Renal pelvis (tissue), 4 donors: ENCODE data around the gene UBXN11. TPM values are rescaled to one million over a fixed set of nuclear protein-coding genes. Genes with fewer than 3 reads are reported as not detected.
"Not testable (repeated sequence)": the region's sequence is repeated elsewhere in the genome, so short reads cannot be mapped to it uniquely, and the experiment has no call there.

Experiments used
- DNase-seq: peaks from one replicate; pipeline ENCODE4 v3.0.0-alpha.2; 2013
- polyA plus RNA-seq, 3 donors: library from polyadenylated mRNA; unstranded; fragments of 120-200 nt; gene quantifications; one replicate each; pipeline ENCODE4 v1.2.1, GENCODE V29; 2013; ENCODE audit not compliant: insufficient read length in 3 of 3

The UBXN11 gene
- polyA plus RNA-seq, 3 donors: 44.3 to 52.2 (median 51.7) TPM

DNA sequence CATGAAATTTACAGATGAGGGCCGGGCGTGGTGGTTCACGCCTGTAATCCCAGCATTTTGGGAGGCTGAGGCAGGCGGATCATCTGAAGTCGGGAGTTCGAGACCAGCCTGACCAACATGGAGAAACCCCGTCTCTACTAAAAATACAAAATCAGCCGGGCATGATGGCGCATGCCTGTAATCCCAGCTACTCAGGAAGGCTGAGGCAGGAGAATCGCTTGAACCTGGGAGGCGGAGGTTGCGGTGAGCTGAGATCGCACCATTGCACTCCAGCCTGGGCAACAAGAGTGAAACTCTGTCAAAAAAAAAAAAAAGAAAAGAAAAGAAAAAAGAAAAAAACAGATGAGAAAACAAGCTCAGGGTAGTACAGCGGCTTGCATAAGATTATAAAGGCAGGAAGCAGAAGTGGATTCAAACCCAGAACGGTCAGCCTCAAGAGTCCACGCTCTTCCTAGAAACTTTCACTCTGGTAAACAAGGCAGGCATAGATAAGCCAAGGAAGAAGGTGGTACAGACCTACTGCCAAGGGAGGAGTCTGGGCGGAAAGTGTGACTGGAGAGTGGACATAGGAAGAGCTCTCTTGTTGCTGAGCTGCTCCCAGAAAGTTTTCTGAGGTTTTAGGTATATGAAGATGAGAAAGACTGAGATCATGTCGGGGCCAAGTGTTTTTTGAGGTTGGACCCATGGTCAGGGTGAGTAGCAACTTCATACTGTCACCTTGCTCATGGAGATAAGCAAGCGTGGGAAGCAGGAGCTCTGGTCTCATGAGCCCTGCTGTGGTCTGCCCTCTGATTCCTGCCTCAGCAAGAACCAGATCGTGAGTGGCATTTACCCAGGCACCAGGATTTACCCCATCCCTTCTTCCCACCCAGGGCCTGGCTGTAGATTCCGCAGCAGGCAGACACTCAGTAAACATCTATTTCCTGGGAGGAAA is 1.8 kb upstream of the UBXN11 start:
- not testable (repeated sequence) for DNase-seq

DNA sequence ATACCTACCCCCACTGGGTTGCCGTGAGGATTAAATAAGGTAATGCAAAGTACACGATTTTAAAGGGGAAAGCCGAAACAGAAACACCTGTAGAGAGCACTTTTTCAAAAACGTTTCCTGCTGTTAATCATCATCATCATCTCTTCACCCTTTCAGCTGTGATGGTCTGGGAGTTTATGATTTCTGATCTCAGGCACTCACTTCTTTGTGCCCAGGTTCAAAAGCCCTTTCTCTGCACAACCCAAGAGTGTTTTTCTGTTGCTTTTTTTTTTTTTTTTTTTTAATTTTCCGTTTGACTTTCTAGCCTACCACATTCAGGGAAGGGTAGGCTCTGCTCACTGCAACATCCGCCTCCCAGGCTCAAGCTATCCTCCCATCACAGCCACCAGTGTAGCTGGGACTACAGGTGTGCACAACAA is 936 bp upstream of the UBXN11 start:
- no peak for DNase-seq

DNA sequence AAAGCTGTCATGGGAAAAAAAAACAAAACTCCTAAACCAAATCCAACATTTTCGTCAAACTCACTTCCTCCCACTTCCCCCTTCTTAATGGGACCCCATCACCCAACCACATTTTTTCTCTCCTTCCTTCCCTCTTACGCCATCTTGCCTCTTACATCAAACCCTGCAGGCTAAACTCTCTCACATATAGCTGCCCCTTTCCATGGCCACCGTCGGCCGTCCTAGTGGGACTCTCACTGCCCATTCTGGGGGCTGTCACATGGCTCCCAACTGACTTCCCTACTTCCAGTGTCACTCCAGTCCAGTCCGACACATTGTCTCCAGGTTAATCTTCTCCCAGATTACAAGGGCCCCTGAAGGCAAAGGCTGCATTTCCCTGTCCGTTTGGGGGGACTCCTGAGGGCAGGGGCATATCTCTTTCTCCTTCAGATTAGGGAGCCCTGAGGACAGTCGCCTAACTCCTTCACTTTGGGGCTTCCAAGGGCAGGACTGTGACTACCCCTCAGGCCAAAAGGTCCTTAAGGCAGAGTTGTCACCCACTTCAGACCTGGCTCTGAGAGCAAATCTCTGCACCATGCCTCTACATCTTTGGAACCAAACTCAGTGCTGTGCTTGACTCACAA is 658 bp downstream of the UBXN11 start:
- no peak for DNase-seq

DNA sequence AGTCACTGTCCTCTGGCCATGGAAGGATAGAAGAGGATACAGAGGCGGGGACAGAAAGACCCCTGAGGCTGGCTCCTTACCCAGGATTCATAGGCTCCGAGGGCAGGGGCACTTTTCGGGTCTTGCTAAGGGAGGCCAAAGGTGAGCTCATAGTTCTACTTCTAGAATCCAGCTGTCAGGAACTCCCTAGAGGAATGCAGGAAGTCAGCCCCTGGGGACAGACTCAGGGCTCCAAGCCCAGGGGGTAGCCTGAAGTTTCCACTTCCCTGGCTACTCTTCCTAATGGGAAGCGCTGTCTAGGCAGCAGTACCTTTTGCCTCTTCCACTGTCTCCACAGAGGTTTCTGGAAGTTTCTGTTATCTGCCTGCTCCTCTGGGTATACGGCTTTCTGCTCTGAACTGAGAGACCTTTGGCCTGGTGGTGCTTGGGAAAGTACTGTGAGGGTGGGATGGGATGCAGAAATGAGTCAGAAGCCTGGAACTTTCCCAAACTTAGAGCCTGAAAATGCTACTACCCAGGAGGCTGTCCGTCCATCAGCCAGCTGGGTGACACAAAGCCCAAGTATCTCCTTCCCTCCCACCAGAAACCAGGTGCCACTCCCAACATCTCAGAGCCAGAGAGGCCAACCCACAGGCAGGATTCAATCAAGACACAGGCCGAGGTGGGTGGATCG is 3.6 kb downstream of the UBXN11 start:
- no peak for DNase-seq

DNA sequence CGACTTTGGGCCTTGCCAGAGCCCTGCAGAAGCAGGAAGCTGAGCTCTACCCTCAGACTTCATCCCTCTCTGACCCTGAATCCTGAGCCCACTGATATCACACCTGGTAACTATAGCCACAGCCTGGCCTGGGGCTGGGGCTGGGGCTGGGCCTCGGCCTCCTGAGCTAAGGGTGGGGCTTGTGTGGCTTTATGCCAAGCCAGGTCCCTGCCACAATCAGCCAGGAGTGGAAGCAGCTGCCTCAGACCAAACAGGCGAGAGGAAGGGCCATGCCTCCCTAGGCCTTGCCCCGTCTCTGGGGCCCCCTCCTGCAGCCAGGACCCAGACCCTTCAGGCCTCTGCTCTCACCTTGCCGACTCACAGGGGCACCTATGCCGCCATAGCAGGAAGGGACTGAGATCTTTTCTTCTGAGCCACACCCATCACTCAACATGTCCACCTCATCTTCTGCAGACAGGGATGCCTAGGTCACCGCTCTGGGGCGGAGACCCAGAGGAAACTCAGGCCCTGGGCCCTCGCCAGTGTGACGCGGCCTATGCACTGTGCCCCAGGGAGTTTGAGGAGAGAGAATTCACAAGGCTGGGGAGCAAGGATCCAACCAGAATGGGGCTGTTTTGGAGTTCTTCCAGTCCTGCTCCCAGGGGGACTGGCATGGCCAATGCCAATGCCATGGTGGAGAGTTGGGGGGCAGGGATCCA is 5.7 kb downstream of the UBXN11 start:
- no peak for DNase-seq

DNA sequence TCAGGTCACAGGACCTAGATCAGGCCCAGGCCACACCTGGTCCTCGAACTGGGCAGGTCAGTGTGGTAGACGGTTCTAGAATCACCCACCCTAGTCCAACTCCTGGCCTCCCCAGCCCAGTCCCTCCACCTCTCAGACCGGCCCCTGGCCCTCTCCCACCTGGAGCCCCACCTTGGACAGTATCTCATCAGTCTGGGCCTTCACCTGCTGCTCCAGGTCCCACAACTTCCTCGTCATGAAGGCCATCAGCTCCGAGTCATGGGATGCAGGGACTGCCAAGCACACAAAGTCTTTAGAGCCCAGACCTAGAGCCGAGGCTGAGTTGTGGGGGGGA is 8.7 kb downstream of the UBXN11 start:
- no peak for DNase-seq

DNA sequence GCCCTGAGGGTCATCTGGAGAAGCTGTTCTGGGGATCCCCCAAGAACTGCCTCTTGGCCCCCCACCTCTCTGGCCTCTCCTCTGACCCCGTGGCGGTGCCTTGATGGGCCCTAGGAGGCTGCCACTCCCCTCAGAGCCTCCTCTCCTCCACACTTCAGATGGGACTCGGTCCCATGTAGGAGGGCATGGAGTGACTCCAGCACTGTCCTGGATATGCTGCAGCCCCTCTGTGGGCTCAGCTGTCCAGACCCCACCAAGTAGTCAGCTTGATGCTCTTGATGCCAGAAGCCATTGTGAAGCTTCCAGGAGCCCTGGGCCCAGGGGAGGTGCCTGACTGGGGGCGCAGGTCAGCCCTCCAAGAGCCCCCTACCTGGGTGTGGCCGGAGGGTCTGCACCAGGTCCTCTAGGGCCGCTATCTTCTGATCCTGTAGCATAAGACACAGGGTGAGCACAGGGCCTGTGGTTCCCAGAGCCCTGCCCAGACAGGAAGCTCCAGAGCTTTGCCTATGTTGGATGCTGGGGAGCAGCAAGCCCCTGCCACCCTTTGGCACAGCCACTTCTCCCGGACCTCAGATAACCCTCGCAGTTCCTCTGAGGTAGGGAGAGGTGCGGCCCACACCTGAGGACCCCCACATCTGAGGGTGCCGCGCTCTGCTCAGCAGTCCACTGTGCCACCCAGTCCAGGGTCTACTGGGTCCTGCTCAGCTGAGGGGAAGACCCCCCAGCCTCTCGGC is 9.2 kb downstream of the UBXN11 start:
- DNase-seq: no peak

DNA sequence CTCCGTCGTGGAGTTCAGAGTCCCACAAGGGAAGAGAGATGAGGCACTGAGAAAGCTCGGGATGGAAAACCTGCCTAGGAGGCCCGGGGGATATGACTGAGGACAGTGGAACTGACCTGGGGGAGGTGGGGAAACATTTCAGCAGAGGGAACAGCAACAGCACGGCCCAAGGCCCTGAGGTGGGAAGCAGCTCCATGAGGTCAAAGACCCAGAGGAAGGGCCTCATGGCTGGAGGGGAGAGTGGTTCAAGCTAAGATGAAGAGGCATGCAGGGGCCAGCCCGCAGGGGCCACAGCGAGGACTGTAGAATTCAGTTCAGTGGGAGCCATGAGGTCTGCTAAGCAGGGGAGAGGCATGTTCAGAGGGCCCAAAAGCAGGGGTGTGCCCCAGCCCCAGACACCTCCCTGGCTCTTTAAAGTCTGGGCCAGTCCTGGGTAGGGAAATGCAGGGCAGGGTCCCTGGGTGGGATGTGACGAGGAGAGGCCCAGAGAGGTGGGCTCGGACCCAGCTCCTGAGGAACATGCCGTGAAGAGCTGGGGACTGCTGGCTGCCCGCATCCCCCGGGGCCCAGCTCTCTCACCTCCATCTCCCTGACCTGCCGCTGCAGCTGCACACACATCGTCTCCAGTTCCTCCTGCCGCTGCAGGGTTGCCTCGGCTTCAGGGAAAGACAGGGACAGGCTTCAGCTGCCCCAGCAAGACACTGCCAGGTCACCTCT is 9.9 kb downstream of the UBXN11 start:
- DNase-seq: no peak

DNA sequence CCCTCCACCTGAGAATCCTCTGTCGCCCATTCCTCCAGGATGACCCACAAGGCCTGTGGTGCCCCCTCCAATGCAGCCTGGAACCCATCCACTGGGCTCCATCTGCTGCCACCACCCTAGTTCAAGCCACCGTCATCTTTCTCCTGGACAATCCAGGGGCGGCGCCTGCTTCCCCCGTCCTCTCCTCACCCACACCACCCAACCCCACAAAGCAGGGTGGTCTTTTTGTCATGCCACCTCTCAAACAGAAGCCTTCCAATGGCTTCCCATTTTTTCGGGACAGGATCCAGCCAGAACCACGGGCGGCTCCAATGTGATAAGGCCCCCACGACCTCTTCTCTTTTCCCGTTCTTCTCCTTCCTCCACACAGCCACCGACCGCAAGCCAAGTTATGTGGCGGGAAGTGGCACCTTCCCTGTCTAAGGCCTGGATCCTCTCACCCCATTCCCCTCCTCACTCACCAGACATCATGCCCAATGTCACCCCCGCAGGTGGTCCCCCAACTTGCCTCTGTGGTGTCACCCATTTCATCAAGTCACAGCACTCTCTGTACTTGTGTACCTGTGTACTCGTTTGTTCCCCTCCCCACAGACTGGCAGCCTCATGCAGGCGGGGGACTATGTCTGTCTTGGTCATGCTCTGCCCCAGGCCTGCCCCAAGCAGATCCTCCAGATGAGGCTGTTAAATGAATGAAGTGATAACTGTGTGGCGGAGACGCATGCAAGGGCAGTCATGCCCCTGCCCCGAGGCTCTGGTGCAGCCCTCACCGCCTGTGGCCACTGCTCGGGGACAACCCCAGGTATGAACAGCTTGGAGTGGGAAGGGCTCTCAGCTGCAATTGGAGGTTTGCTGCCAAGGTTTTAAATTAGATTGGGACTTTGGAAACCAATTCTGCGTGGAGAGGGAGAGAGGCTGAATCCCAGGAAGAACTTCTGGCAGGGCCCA is 11.0 kb downstream of the UBXN11 start:
- no peak for DNase-seq

DNA sequence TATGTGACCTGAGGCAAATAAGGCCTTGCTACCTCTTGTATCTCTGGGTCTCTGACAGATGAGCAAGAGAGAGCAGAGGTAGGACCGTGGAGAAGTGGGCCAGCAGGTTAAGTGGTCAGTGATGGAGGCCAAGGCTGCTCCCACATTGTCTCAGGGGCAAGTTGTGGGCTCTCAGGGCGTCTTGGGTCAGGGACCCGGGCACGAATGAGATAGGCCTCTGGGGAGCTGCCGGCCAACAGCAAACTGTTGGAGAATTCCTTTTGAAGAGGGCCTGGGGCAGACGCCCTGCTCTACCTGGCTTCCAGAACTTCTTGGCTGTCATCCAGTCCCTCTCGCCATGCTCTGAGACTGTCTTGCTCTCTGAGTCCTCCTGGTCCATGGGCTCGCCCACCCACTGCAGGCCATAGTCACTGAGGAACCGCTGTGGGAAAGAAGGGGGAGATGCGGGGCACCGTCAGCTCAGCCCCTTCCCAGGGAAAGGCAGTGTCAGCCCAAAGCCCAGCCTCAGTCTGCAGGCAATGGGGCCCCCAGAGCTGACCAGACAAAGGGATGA is 12.4 kb downstream of the UBXN11 start:
- no peak for DNase-seq

DNA sequence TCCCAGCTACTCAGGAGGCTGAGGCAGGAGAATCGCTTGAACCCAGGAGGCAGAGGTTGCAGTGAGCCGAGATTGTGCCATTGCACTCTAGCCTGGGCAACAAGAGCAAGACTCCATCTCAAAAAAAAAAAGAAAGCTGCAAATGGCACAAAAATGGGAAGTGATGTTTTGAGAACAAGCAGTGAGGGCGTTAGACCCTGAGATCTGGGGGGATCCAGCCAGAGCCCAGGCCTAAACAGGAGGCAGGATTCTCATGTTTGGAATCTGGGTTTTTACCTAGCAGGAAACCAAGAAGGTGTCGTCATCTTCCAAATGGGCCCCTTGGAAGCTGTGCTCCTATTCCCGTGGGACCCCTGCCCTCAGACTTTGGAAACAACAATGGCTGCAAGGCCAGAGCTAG is 13.7 kb downstream of the UBXN11 start:
- DNase-seq: not testable (repeated sequence)

DNA sequence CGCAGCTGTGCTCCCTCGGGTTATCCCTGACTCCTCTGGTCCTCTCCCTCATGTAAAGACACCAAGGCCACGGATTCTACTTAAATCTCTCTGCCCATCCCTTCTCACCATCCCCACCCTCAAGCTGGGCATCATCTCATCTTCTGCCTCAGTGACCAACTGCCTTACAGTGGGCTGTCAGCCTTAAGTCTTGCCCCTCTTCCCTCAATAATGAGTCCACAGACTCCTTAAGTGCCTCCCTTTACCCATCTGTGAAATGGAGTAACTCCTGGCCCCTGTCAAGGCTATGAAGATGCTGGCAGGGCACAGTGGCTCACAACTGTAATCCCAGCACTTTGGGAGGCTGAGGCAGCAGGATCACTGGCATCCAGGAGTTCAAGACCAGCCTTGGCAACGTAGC is 14.5 kb downstream of the UBXN11 start:
- no peak for DNase-seq

DNA sequence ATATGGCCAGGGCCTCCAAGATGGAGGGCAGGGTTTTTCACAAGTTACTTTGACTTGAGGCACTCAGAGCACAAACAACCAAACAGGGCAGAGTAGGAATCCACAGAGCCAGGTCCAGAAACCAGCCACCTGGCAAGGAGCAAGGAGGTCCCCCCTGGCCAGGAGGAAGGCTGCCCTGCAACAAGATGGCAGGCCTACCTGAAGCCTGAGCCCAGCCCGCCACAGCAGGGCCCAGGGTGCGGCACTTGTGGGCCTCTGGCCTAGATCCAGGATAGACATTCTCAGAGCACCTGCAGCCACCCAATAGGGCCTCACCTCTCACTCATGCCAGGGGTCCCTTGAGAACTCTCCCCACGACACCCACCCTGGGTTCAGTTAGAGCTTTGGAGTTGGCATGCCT is 15.0 kb downstream of the UBXN11 start:
- no peak for DNase-seq

DNA sequence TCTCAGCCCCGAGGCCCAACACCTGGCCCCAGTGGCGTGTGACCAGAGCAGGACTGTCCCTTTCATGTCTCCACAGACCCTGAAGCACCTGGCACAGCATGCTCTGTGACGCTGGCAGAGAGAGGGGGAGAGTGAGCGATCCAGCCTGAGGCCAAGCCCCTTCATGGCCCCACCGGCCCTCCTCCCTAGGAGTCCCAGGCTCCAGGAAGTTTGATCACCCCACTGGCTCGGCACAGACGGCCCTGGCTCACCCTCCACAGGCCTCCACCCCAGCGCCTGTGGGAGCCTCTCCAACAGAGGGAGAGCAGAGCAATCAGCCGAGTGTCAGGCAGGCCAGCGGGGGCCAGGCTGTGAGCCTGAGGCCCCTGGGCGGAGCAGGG is 15.6 kb downstream of the UBXN11 start:
- DNase-seq: no peak

DNA sequence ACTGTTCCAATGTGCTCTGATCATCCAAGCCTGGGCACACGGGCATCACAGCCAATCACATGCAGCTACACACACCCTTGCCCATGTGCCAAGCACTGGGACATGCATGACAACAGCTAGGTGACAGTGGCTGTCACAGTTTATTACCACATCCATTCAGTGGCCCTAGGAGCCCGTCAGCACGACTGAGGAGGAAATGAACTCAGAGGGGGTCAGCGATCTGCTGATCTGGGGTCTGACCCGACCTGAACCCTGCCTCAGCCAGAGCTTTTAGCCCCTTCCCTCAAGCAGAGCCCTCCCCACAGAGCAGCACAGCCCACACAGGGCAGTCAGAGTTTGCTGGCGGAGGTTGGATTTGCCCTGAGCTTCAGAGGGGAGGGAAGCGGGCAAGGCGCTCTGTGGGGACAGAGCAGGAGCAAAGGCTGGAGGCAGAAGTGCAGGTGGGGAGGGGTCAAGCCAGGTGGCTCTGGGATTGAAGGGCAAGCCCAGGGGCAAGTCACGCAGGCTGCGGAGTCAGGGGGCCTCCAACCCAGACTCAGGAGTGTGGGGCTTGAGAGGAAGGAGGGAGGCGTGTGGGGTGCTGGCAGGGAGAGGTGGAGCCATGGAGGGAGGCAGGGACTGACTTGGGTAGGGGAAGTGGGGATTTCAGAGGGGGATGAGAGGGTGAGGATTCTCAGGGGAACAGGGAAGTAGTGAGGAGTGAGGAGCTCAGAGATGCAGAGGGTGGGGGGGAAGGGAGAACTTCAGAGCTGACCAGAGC is 16.1 kb downstream of the UBXN11 start:
- no peak for DNase-seq

DNA sequence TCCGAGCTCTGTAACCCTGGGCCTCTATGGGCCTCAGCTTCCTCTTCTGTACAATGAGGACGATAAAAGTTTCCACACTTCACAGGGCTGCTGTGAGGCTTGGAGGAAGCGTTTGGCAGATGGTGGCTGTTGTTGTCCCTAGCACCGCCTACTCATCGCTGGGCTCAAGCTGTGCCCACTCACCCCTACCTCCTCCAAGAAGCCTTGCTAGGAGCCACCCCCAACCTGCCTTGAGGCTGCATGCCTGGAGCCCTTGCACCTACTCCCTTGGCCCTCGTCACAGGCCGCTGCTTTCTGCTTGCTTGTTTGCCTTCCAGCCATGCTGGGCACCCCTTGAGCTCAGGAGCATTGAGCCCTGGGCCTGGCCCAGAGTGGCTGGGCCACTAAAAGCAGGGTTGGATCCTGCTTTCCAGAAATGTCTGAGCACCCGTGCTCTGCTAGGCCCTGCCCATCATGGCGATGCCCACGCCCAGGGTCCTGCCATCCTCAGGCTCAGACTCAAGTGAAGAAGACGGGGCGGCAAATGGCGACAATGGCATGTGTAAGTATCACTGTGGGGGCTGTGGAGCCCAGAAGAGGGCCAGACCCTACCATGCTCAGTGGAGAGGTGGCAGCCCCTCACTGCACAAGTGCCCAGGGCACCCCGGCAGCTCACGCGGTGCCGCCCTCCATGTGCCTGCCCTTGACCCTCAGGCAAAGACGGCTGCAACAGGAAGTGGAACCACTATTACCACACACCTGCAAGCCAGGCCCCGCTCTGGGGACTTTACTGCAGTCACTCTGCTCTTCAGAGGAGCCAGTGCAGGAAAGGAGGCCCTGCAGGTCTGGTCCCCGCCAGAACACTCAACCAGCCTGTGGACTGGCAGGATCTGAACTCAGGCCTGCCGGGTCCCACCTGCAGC is 17.0 kb downstream of the UBXN11 start:
- DNase-seq: no peak

DNA sequence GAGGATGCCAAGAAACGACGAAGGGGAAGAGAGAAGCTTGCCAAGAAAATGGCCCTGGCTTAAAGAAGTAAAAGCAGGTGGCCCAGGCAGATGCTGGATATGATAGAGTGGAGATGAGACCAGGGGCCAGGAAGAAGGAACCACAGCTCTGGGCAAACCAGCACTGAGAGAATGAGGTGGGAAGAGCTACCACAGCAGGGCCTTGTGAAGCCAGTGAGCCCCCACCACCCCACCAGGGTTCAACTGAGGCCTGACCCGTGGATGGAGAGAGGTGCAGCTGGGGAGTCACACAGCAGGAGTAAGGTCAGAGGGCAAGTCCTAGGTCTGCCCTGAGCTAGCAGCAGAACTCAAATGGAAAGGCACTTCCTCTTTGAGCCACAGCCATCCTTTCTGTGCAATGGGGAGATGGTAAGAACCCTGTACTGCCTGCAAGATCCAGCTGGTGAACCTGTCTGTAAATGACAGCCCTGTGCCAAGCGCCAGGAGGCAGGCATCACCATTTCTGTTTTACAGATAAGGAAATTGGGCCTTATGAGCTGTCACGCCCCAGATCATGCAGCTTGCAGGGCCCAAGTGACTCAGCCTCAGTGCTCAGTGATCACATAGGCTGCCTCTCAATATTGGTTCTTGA is 18.0 kb downstream of the UBXN11 start:
- DNase-seq: no peak
